GM20431 (cell line): ENCODE measurements around the gene SHISAL1.

Experiments
- in situ Hi-C: fragments of 300-500 bp; cut with MseI, MboI; formaldehyde crosslinking; loops from one replicate; pipeline ENCODE4 v1.15.0; 2020; ENCODE audit warnings: low sequenced_read_pairs; ENCODE audit not compliant: unreplicated experiment

SHISAL1 gene

GRCh38 chr22:44267856-44268255 is 44.9 kb downstream of the SHISAL1 start:
- in situ Hi-C loops = no loop called here

GRCh38 chr22:44266796-44267760 is 45.7 kb downstream of the SHISAL1 start:
- in situ Hi-C loops = no loop called here

GRCh38 chr22:44263547-44263946 is 49.2 kb downstream of the SHISAL1 start:
- in situ Hi-C loops = no loop called here

GRCh38 chr22:44261861-44262595 is 50.7 kb downstream of the SHISAL1 start:
- in situ Hi-C loops = no loop called here

GRCh38 chr22:44261164-44261860 is 51.4 kb downstream of the SHISAL1 start:
- in situ Hi-C loops = no loop called here

- in situ Hi-C loops = no loop called here
Measured at GRCh38 chr22:44260216-44261035, 52.3 kb downstream of the SHISAL1 start.

- in situ Hi-C loops = no loop called here
Measured at GRCh38 chr22:44259366-44260215, 53.2 kb downstream of the SHISAL1 start.

GRCh38 chr22:44256556-44257485 is 55.9 kb downstream of the SHISAL1 start:
- in situ Hi-C loops = no loop called here

GRCh38 chr22:44256085-44256484 is 56.7 kb downstream of the SHISAL1 start:
- in situ Hi-C loops = no loop called here

GRCh38 chr22:44254811-44255210 is 57.9 kb downstream of the SHISAL1 start:
- in situ Hi-C loops = no loop called here

- in situ Hi-C loops = no loop called here
Measured at GRCh38 chr22:44249376-44250147, 63.2 kb downstream of the SHISAL1 start.

GRCh38 chr22:44248926-44249325 is 63.8 kb downstream of the SHISAL1 start:
- in situ Hi-C loops = no loop called here

GRCh38 chr22:44247923-44248892 is 64.5 kb downstream of the SHISAL1 start:
- in situ Hi-C loops = no loop called here

- in situ Hi-C loops = no loop called here
Measured at GRCh38 chr22:44247346-44247745, 65.4 kb downstream of the SHISAL1 start.

GRCh38 chr22:44246615-44247326 is 66.0 kb downstream of the SHISAL1 start:
- in situ Hi-C loops = no loop called here
